Measurements from ENCODE around the gene DIPK1C. TPM values are rescaled to one million over a fixed set of nuclear protein-coding genes. Genes with fewer than 3 reads are reported as not detected.
"Not testable (repeated sequence)": the region's sequence is repeated elsewhere in the genome, so short reads cannot be mapped to it uniquely, and the experiment has no call there.

DIPK1C gene
- not detected for total RNA-seq

GRCh38 chr18:74457043-74457724 is at the start of gene DIPK1C:
Gene DIPK1C (minus strand): TSS chr18:74457308. CDS start chr18:74457259, 49 bp downstream.
- ATAC-seq: peak; percentile 77
- DNase-seq (ENCODE audit: low spot score): no peak

- peak; percentile 10 for ATAC-seq
- peak; percentile 28 for DNase-seq (ENCODE audit: low spot score)
Measured at GRCh38 chr18:74506448-74507084, 49.5 kb upstream of the DIPK1C start.

- DNase-seq (ENCODE audit: low spot score) (peak; percentile 28), ATAC-seq (no peak)
Measured at GRCh38 chr18:74505776-74506175, 48.7 kb upstream of the DIPK1C start.

- no peak for ATAC-seq
- DNase-seq (ENCODE audit: low spot score): peak; percentile 15
Measured at GRCh38 chr18:74503137-74503536, 46.0 kb upstream of the DIPK1C start.

GRCh38 chr18:74501386-74501785 is 44.3 kb upstream of the DIPK1C start:
- ATAC-seq (no peak), DNase-seq (ENCODE audit: low spot score) (peak; percentile 39)

GRCh38 chr18:74500774-74501173 is 43.7 kb upstream of the DIPK1C start:
- not testable (repeated sequence) for ATAC-seq
- peak; percentile 47 for DNase-seq (ENCODE audit: low spot score)

- no peak for DNase-seq (ENCODE audit: low spot score)
- ATAC-seq: no peak
Measured at GRCh38 chr18:74500372-74500771, 43.3 kb upstream of the DIPK1C start.

- DNase-seq (ENCODE audit: low spot score): peak; percentile 90
- peak; percentile 15 for ATAC-seq
Measured at GRCh38 chr18:74499633-74500032, 42.5 kb upstream of the DIPK1C start.

- peak; percentile 86 for DNase-seq (ENCODE audit: low spot score)
- peak; percentile 23 for ATAC-seq
Measured at GRCh38 chr18:74498712-74499627, 41.9 kb upstream of the DIPK1C start.

- ATAC-seq: no peak
- no peak for DNase-seq (ENCODE audit: low spot score)
Measured at GRCh38 chr18:74497778-74498177, 40.7 kb upstream of the DIPK1C start.

- ATAC-seq: no peak
- no peak for DNase-seq (ENCODE audit: low spot score)
Measured at GRCh38 chr18:74497324-74497676, 40.2 kb upstream of the DIPK1C start.

- peak; percentile 76 for DNase-seq (ENCODE audit: low spot score)
- peak; percentile 46 for ATAC-seq
Measured at GRCh38 chr18:74496508-74497323, 39.6 kb upstream of the DIPK1C start.

GRCh38 chr18:74495581-74496507 is 38.7 kb upstream of the DIPK1C start, which contains the start of gene CNDP2:
Gene CNDP2 (plus strand): TSS chr18:74496363. CDS start chr18:74499974, 3,611 bp downstream.
- ATAC-seq: peak; percentile 85
- peak; percentile 100 for DNase-seq (ENCODE audit: low spot score)

GRCh38 chr18:74494514-74494913 is 37.4 kb upstream of the DIPK1C start:
- DNase-seq (ENCODE audit: low spot score) (no peak), ATAC-seq (no peak)

- DNase-seq (ENCODE audit: low spot score): no peak
- peak; percentile 21 for ATAC-seq
Measured at GRCh38 chr18:74493689-74494088, 36.6 kb upstream of the DIPK1C start.

- ATAC-seq (no peak), DNase-seq (ENCODE audit: low spot score) (no peak)
Measured at GRCh38 chr18:74492259-74492658, 35.2 kb upstream of the DIPK1C start.

GRCh38 chr18:74489676-74490075 is 32.6 kb upstream of the DIPK1C start:
- no peak for DNase-seq (ENCODE audit: low spot score)
- ATAC-seq: no peak

- ATAC-seq (no peak), DNase-seq (ENCODE audit: low spot score) (no peak)
Measured at GRCh38 chr18:74488864-74489263, 31.8 kb upstream of the DIPK1C start.

GRCh38 chr18:74488354-74488753 is 31.2 kb upstream of the DIPK1C start:
- ATAC-seq (no peak), DNase-seq (ENCODE audit: low spot score) (no peak)

All from left lobe of liver (tissue), 2 donors.